Activated naive CD8-positive, alpha-beta T cell treated with anti-CD3 and anti-CD28 coated beads, Interleukin-2, amount 50 U/mL, for 16 hours (primary cell): ENCODE data around the gene ZFYVE27.
"Not testable (repeated sequence)": the region's sequence is repeated elsewhere in the genome, so short reads cannot be mapped to it uniquely, and the experiment has no call there.

Source experiments
- DNase-seq: peaks from one replicate; pipeline ENCODE4 v3.0.0-alpha.2; 2020; ENCODE audit warnings: low read depth, low spot score

Gene ZFYVE27

GRCh38 chr10:97736902-97737769 is at the start of gene ZFYVE27:
ZFYVE27 (plus strand) TSS chr10:97737128; CDS start chr10:97738478, 1,350 bp downstream.
- peak; percentile 88 for DNase-seq

GRCh38 chr10:97687785-97688781 is 48.8 kb upstream of the ZFYVE27 start:
- no peak for DNase-seq

- no peak for DNase-seq
These were observed 47.3 kb upstream of the ZFYVE27 start for GRCh38 chr10:97689559-97690020.

- DNase-seq, result no peak
These were observed 46.8 kb upstream of the ZFYVE27 start for GRCh38 chr10:97690133-97690532.

GRCh38 chr10:97698072-97698655 is 38.8 kb upstream of the ZFYVE27 start:
- DNase-seq, result not testable (repeated sequence)

GRCh38 chr10:97701438-97702069 is 35.4 kb upstream of the ZFYVE27 start:
- no peak for DNase-seq

GRCh38 chr10:97703398-97704067 is 33.4 kb upstream of the ZFYVE27 start:
- no peak for DNase-seq

- DNase-seq, result no peak
These were observed 32.6 kb upstream of the ZFYVE27 start for GRCh38 chr10:97704341-97704740.

- DNase-seq, result no peak
These were observed 31.8 kb upstream of the ZFYVE27 start for GRCh38 chr10:97705006-97705670.

- no peak for DNase-seq
These were observed 29.6 kb upstream of the ZFYVE27 start for GRCh38 chr10:97707134-97707861.

GRCh38 chr10:97708167-97708566 is 28.8 kb upstream of the ZFYVE27 start:
- no peak for DNase-seq

- DNase-seq, result no peak
These were observed 27.7 kb upstream of the ZFYVE27 start for GRCh38 chr10:97708976-97709946.

- no peak for DNase-seq
These were observed 25.0 kb upstream of the ZFYVE27 start for GRCh38 chr10:97711640-97712572.

GRCh38 chr10:97713339-97713825 is 23.5 kb upstream of the ZFYVE27 start, which contains the start of gene MARVELD1:
MARVELD1 (plus strand) TSS chr10:97713730; CDS start chr10:97713877, 147 bp downstream.
- no peak for DNase-seq

GRCh38 chr10:97713826-97714400 is 23.0 kb upstream of the ZFYVE27 start:
- DNase-seq, result no peak
